HG03342 (cell line): ENCODE results near the gene PIP4K2A.

Experiments
- ATAC-seq: cut with Tn5 transposase; IDR thresholded peaks from one replicate; pipeline ENCODE4 v1.9.1; 2021; ENCODE audit warnings: mild to moderate bottlenecking, moderate library complexity; ENCODE audit not compliant: unreplicated experiment

Gene PIP4K2A

GRCh38 chr10:22643775-22644174 lies 70.6 kb downstream of the PIP4K2A start:
- ATAC-seq = no peak

DNA sequence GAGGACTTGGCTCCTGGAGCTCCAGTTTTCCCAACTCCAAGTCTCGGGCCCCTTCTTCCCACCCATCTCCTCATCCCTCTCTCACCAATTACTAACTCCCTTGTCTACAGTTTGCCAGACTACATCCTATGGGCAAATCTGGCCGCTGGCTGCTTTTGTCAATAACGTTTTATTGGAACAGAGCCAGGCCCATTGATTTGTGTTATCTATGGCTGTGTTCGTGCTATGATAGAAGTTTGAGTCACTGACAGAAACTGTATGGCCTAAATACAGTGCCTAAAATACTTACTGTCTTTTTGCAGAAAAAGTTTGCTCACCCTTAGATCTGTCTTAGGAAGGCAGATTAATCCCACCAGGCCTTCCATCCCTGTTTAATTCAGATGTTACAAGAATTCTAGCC lies 71.3 kb downstream of the PIP4K2A start:
- no peak for ATAC-seq

DNA sequence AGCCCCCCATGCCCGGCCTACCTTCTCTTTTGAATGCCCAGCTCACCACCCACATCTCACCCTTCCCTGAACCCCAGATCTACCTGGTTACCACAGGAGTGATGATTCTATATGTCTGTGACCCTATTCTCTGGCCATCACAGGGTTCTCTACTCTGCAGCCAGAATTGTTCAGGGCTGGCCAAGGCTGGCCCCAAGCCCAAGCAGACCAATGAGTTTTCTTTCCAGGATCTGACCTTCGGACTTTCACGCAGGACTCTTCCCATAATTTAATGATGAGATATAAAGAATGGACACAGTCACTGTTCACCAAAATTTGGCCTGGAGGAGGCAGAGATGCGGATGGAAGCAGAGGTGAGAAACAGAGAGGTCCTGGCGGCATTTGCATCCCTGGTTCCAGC lies 72.6 kb downstream of the PIP4K2A start:
- no peak for ATAC-seq

DNA sequence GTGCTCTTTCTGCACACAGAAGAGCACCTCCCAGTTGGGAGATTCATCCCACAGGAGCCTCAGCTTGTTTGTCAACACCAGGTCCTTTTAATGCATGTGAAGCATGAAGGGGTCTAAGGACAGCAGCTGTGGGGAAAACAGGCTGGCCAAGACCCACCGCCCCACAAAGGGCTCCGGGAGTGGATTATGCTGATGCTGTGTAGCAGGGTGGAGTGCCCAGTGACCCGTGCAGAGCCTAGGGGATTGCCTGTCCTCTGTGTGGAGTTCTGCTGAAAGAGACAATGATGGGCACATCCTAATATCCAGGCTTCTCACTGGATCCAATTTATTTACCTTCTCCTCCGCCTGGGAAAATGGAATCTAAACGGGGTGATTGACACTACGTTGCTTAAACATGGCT lies 74.0 kb downstream of the PIP4K2A start:
- no peak for ATAC-seq

- ATAC-seq = no peak
Observed at GRCh38 chr10:22638863-22639262, 75.5 kb downstream of the PIP4K2A start.

GRCh38 chr10:22637491-22637890 lies 76.9 kb downstream of the PIP4K2A start:
- ATAC-seq = no peak

DNA sequence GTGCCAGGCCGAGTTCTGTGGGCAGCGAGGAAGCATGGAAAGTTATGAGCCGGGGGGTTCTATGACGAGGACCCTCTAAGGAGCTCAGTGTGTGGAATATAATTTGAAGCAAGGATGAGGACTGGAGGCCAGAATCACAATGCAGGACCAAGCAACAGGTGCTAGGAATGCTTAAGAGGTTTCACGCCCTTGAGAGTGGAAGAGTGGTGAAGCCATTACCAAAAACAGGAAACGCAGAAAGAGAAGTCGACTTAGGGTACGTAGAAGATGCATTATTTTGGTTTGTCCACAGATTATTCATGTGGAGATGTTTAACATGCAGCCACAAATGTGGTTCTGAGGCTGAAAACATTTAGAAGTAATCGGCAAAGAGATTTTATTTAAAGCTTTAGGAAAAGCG lies 78.7 kb downstream of the PIP4K2A start:
- ATAC-seq = no peak

GRCh38 chr10:22634606-22635459 lies 79.5 kb downstream of the PIP4K2A start:
- no peak for ATAC-seq

DNA sequence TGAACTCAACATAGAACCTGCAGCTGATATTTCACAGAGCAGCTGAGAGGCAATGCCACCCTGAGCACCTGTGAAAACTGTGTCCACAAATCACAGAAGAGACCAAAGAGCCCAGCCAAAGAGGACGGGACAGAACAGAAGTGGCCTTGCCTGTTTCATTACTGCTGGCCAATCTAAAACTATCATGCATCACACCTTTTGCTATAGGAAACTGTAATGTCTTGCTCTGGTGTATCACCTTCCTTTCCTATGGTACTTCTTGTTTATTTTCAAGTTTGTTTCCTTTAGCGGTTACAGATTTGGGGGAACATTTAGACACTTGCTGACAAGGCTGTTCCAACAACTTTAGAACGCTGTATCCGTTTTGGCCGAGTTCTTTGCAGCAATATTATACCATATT lies 80.3 kb downstream of the PIP4K2A start:
- ATAC-seq = no peak

DNA sequence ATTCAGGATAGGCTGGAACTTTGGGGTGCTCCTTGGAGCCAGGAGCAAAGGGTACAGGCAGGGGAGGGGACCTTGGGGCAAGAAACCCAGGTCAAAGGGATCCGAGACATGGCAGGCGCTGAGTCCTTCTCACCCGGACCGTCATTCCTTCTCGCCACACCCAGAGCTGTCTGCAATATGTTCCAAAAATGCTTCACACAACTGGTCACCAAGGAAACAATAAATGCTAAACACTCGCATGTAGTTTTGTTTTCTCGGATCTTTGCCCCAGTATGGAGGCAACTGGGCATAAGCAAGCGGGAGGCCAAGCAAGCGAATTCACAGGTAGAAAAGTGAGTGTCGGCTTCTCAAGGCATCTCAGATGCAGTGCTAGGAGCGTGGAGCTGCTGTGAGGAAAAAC lies 80.8 kb downstream of the PIP4K2A start:
- no peak for ATAC-seq

DNA sequence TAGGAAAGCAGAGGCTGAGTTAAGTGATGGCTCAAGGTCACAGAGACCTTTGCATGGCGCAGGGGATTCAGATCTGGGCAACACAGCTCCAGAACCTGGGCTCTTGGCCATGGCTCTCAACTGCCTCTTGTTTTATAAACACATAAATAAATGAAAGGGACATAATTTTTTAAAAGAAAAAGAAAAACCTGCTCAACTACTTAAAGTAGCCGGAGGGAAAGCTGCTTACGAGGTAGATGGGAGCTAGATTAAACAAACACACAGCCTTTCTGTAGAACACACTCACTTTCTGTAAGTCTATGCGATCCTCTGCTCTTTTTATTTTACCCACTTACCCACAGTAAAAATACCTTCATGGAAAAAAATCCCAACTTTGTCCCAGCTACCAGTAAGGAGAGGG lies 81.3 kb downstream of the PIP4K2A start:
- ATAC-seq = no peak

GRCh38 chr10:22631646-22632278 lies 82.6 kb downstream of the PIP4K2A start:
- no peak for ATAC-seq

DNA sequence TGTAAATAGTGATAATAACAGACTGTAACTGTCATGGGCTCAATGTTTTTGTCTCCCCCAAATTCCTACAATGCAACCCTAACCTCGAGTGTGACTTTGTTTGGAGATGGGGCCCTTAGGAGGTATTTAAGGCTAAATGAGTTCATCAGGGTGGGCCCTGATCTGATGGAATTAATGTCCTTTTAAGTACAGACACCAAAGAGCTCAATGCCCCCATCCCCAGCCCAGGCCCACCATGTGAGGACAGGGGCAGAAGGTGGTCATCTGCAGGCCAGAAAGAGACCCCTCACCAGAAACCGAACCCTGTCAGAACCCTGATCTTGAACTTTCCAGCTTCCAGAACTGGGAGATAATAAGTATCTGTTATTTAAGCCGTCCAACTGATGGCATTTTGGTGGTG lies 83.2 kb downstream of the PIP4K2A start:
- ATAC-seq = no peak

GRCh38 chr10:22630234-22631174 lies 83.9 kb downstream of the PIP4K2A start:
- ATAC-seq = peak; percentile 85

- peak; percentile 21 for ATAC-seq
Observed at GRCh38 chr10:22629852-22630233, 84.5 kb downstream of the PIP4K2A start.

GRCh38 chr10:22629126-22629525 lies 85.3 kb downstream of the PIP4K2A start:
- no peak for ATAC-seq

DNA sequence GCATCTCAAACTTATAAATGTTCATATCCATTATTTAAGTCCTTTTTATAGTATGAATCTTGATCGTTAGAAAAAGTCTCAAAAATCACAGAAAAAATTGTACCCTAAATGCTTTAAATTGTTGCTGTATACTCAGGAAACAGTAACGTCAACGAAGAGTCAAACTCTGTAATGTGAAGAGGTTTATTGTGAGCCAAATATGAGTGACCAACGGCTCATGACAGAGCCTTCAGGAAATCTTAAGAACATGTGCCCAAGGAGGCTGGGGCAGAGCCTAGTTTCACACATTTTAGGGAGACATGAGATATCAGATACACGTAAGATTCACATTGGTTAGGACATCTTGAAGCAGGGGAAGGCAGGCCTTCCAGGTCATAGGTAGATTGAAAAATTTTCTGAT lies 86.1 kb downstream of the PIP4K2A start:
- no peak for ATAC-seq

GRCh38 chr10:22626784-22627183 lies 87.6 kb downstream of the PIP4K2A start:
- no peak for ATAC-seq

- no peak for ATAC-seq
Observed at GRCh38 chr10:22625516-22626290, 88.7 kb downstream of the PIP4K2A start.

- ATAC-seq = no peak
Observed at GRCh38 chr10:22624287-22624738, 90.1 kb downstream of the PIP4K2A start.
